WTC11 (cell line): Measurements from ENCODE around the gene XIRP1. TPM values are rescaled to one million over a fixed set of nuclear protein-coding genes. Genes with fewer than 3 reads are reported as not detected.

Experiments
- ATAC-seq: fragments of 200-7000 bp; cut with Tn5 transposase; 2 replicates; pipeline ENCODE4 v1.10.0; 2021; ENCODE audit warnings: mild to moderate bottlenecking, moderate library complexity
- CTCF ChIA-PET: fragments of 300-600 bp; sonication (Branson Sonifier 250); formaldehyde crosslinking; loops from one replicate; lab custom pipeline; 2021; ENCODE audit warnings: antibody characterized with exemption; lab: Charles Lee
- POLR2A ChIA-PET: fragments of 350-600 bp; sonication (Branson Sonifier 250); formaldehyde crosslinking; loops from one replicate; lab custom pipeline; 2021; ENCODE audit warnings: antibody characterized with exemption; lab: Charles Lee
- DNase-seq: peaks from one replicate; pipeline ENCODE4 v3.0.0; 2021; ENCODE audit warnings: low spot score
- H3K27ac Mint-ChIP-seq: 2 replicates; pipeline ENCODE4 v1.8.0; 2021; ENCODE audit warnings: mixed read lengths
- H3K27me3 Mint-ChIP-seq: 2 replicates; pipeline ENCODE4 v1.8.0; 2021; ENCODE audit warnings: low read depth, mild to moderate bottlenecking, moderate library complexity, mixed read lengths
- H3K36me3 Mint-ChIP-seq: 2 replicates; pipeline ENCODE4 v1.8.0; 2021; ENCODE audit warnings: mixed read lengths
- H3K4me1 Mint-ChIP-seq: 2 replicates; pipeline ENCODE4 v1.8.0; 2022; ENCODE audit warnings: mixed read lengths
- H3K4me3 Mint-ChIP-seq: 2 replicates; pipeline ENCODE4 v1.8.0; 2021; ENCODE audit warnings: mild to moderate bottlenecking, moderate library complexity, mixed read lengths
- H3K9me3 Mint-ChIP-seq: 2 replicates; pipeline ENCODE4 v1.8.0; 2021; ENCODE audit warnings: mixed read lengths
- CREM ChIP-seq: sonication (generic); formaldehyde crosslinking; IDR thresholded peaks from 2 replicates; pipeline ENCODE4 v1.8.1; 2022; ENCODE audit warnings: mild to moderate bottlenecking, missing genetic modification reagents, moderate library complexity
- ELF4 ChIP-seq: sonication (generic); formaldehyde crosslinking; IDR thresholded peaks from 2 replicates; pipeline ENCODE4 v1.8.1; 2022; ENCODE audit warnings: low read depth, mild to moderate bottlenecking, moderate library complexity, missing genetic modification reagents
- ESRRA ChIP-seq: sonication (generic); formaldehyde crosslinking; IDR thresholded peaks from 2 replicates; pipeline ENCODE4 v1.8.1; 2022; ENCODE audit warnings: mild to moderate bottlenecking, missing genetic modification reagents, borderline replicate concordance
- JAZF1 ChIP-seq: fragments of 250-450 bp; sonication (Bioruptor Pico); IDR thresholded peaks from 2 replicates; pipeline ENCODE4 v1.9.0; 2021; ENCODE audit warnings: moderate library complexity, mild to moderate bottlenecking, inconsistent platforms
- JUN ChIP-seq: sonication (generic); formaldehyde crosslinking; IDR thresholded peaks from 2 replicates; pipeline ENCODE4 v1.8.0; 2023; ENCODE audit warnings: mild to moderate bottlenecking, missing genetic modification reagents
- NR2C2 ChIP-seq: sonication (generic); formaldehyde crosslinking; IDR thresholded peaks from 2 replicates; pipeline ENCODE4 v1.8.0; 2022; ENCODE audit warnings: mild to moderate bottlenecking, missing genetic modification reagents
- OVOL2 ChIP-seq: fragments of 250-450 bp; sonication (Bioruptor Pico); IDR thresholded peaks from 2 replicates; pipeline ENCODE4 v1.9.0; 2021; ENCODE audit warnings: mild to moderate bottlenecking, borderline replicate concordance
- RORB ChIP-seq: fragments of 250-450 bp; sonication (Bioruptor Pico); IDR thresholded peaks from 2 replicates; pipeline ENCODE4 v1.9.0; 2021; ENCODE audit warnings: mild to moderate bottlenecking
- SP1 ChIP-seq: sonication (generic); formaldehyde crosslinking; conservative IDR thresholded peaks from 2 replicates; pipeline ENCODE4 v1.8.1; 2022; ENCODE audit warnings: missing genetic modification reagents
- ZNF138 ChIP-seq: sonication (generic); formaldehyde crosslinking; conservative IDR thresholded peaks from 2 replicates; pipeline ENCODE4 v1.8.1; 2022; ENCODE audit warnings: mild to moderate bottlenecking, moderate library complexity, missing genetic modification reagents
- ZNF219 ChIP-seq: sonication (generic); formaldehyde crosslinking; IDR thresholded peaks from 2 replicates; pipeline ENCODE4 v1.8.0; 2023; ENCODE audit warnings: missing genetic modification reagents, mild to moderate bottlenecking, borderline replicate concordance
- ZNF263 ChIP-seq: sonication (generic); formaldehyde crosslinking; IDR thresholded peaks from 2 replicates; pipeline ENCODE4 v1.8.1; 2022; ENCODE audit warnings: low read depth, mild to moderate bottlenecking, moderate library complexity, missing genetic modification reagents
- ZNF396 ChIP-seq: fragments of 250-450 bp; sonication (Bioruptor Pico); IDR thresholded peaks from 2 replicates; pipeline ENCODE4 v1.8.0; 2021; ENCODE audit warnings: mild to moderate bottlenecking, moderate library complexity, borderline replicate concordance
- ZNF671 ChIP-seq: fragments of 250-450 bp; sonication (Bioruptor Pico); IDR thresholded peaks from 2 replicates; pipeline ENCODE4 v1.8.0; 2021; ENCODE audit warnings: mild to moderate bottlenecking
- total RNA-seq: library from RNA; stranded (reverse); gene quantifications from 3 replicates; pipeline ENCODE4 v1.2.3, GENCODE V29; 2021
- TF ChIP-seq, protein P1 (sequence below): sonication (generic); formaldehyde crosslinking; conservative IDR thresholded peaks from 2 replicates; pipeline ENCODE4 v1.8.1; 2023; ENCODE audit warnings: mild to moderate bottlenecking, low read depth, missing genetic modification reagents, moderate library complexity
- TF ChIP-seq, protein P2 (sequence below): sonication (generic); formaldehyde crosslinking; IDR thresholded peaks from 2 replicates; pipeline ENCODE4 v1.8.0; 2022; ENCODE audit warnings: mild to moderate bottlenecking, missing genetic modification reagents
- TF ChIP-seq, protein P3 (sequence below): sonication (generic); formaldehyde crosslinking; IDR thresholded peaks from 2 replicates; pipeline ENCODE4 v1.8.0; 2023; ENCODE audit warnings: mild to moderate bottlenecking, missing genetic modification reagents
- TF ChIP-seq, protein P4 (sequence below): sonication (generic); formaldehyde crosslinking; IDR thresholded peaks from 2 replicates; pipeline ENCODE4 v1.8.0; 2022; ENCODE audit warnings: missing genetic modification reagents
- TF ChIP-seq, protein P5 (sequence below): fragments of 250-450 bp; sonication (Bioruptor Pico); IDR thresholded peaks from 2 replicates; pipeline ENCODE4 v1.9.0; 2021; ENCODE audit warnings: moderate library complexity, mild to moderate bottlenecking, inconsistent platforms, borderline replicate concordance
- TF ChIP-seq, protein P6 (sequence below): fragments of 250-450 bp; sonication (Bioruptor Pico); IDR thresholded peaks from 2 replicates; pipeline ENCODE4 v1.8.0; 2021; ENCODE audit warnings: mild to moderate bottlenecking

XIRP1 gene
- total RNA-seq, 1 experiment from 2014 or later = not detected

DNA sequence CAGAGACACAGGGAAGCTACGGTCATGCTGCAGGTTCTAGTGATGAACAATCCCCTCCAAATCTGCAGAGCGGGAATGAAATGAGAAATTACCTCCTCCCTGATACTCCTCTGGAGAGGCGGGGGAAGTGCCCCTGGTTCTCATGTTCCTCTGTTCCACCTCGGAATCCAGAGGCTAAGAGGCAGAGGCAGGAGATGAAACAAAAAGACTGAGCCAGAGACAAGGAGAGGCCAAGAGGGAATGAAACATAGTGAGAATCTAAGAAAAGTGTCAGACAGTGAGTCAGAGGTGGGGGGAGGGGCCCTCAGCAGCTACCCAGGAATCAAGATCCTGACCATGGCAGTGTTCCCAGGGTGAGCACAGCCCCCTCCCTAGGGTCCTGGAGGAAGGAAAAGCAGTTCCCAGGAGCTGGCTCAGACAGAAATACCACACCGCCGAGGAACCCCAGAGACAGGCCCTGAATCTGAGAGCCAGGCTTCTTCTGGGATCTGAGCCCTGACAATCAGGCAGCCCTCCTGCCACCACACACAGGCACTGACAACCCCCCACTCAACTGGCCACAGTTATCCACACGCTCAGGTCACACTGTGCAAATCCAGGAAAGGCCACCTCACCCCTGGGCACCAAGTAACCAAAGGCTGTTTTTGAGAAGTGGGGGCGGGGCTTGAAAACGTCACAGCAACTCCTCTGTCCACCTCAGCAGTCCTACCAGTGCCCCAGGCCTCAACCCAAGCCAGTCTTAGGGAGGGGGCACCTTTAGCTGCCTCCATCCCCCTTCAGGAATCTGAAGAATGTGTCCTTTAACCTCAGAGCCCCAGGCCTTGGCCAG is 41.4 kb downstream of the XIRP1 start:
- Mint-ChIP-seq H3K4me1 (peaks cover 81% of the 10 kb centered on the region), H3K27me3 (no peaks in the 10 kb centered on the region), H3K36me3 (peaks cover 4% of the 10 kb centered on the region), H3K4me3 (peak overlapping the region; percentile 88), H3K27ac (peak overlapping the region; percentile 98), H3K9me3 (no peaks in the 10 kb centered on the region)
- TF ChIP-seq ESRRA (CRISPR knock-in tag) (no peak), SP1 (CRISPR knock-in tag) (0 out of 2 replicates have a peak, but pooled peaks have one; percentile 38)
- ChIA-PET CTCF (interaction anchor here (0.8 to 2.5 kb wide), 4 partner anchors 18 to 500 kb away, joined by 3 to 12 read pairs (median 4); no protein-coding TSS in a partner anchor), POLR2A (interaction anchor here (1.2 kb wide), 1 partner anchor 43 kb away, joined by 4 read pairs; the partner anchor contains the start of gene TTC21A)
- DNase-seq (peak; percentile 71), ATAC-seq (peak; percentile 8)

DNA sequence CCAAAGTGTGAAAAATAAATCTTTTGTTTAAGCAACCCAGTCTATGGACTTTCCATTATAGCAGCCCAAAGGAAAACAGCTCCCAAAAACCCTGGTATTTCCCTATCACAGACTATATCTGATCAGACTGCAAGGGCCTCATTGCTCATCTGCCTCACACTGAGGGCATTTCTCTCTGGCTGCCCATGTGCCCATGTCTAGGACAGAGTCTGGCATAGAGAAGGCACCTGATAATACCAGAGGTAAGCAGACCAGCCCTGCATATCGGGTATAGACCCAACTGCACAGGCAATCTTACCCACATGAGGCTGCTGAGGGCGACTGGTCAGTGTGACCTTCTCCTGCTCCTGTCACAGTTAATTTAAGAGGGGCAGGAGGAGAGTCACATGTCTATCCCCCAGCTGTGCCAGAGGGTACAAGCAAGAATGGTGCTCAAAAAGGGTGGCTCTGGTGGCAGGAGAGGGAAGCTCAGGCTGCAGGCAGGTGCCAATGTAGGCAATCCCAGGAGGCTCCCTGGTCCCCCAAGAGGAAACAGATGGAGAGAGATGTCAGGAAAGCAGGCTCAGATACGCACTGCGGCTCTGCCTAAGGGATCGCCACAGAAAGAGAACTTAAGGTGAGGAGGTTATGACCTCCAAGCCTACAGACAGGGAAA is 42.1 kb downstream of the XIRP1 start:
- Mint-ChIP-seq H3K4me3 (peak overlapping the region; percentile 88), H3K4me1 (peaks cover 76% of the 10 kb centered on the region), H3K36me3 (peaks cover 9% of the 10 kb centered on the region), H3K27ac (peak overlapping the region; percentile 98), H3K27me3 (no peaks in the 10 kb centered on the region), H3K9me3 (no peaks in the 10 kb centered on the region)
- ChIA-PET POLR2A (interaction anchor here (1.2 kb wide), 1 partner anchor 42 kb away, joined by 4 read pairs; the partner anchor contains the start of gene TTC21A), CTCF (interaction anchor here (0.8 to 2.5 kb wide), 5 partner anchors 13 to 499 kb away, joined by 3 to 12 read pairs (median 4); no protein-coding TSS in a partner anchor)
- DNase-seq (no peak), ATAC-seq (no peak)
- TF ChIP-seq ZNF138 = no peak
- TF ChIP-seq, protein P1, sequence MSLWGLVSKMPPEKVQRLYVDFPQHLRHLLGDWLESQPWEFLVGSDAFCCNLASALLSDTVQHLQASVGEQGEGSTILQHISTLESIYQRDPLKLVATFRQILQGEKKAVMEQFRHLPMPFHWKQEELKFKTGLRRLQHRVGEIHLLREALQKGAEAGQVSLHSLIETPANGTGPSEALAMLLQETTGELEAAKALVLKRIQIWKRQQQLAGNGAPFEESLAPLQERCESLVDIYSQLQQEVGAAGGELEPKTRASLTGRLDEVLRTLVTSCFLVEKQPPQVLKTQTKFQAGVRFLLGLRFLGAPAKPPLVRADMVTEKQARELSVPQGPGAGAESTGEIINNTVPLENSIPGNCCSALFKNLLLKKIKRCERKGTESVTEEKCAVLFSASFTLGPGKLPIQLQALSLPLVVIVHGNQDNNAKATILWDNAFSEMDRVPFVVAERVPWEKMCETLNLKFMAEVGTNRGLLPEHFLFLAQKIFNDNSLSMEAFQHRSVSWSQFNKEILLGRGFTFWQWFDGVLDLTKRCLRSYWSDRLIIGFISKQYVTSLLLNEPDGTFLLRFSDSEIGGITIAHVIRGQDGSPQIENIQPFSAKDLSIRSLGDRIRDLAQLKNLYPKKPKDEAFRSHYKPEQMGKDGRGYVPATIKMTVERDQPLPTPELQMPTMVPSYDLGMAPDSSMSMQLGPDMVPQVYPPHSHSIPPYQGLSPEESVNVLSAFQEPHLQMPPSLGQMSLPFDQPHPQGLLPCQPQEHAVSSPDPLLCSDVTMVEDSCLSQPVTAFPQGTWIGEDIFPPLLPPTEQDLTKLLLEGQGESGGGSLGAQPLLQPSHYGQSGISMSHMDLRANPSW (CRISPR knock-in tag) = no peak
- no peak for TF ChIP-seq ZNF263
- no peak for TF ChIP-seq NR2C2 (CRISPR knock-in tag)
- TF ChIP-seq, protein P2, sequence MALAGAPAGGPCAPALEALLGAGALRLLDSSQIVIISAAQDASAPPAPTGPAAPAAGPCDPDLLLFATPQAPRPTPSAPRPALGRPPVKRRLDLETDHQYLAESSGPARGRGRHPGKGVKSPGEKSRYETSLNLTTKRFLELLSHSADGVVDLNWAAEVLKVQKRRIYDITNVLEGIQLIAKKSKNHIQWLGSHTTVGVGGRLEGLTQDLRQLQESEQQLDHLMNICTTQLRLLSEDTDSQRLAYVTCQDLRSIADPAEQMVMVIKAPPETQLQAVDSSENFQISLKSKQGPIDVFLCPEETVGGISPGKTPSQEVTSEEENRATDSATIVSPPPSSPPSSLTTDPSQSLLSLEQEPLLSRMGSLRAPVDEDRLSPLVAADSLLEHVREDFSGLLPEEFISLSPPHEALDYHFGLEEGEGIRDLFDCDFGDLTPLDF = no peak
- TF ChIP-seq CREM (CRISPR knock-in tag) = no peak
- TF ChIP-seq ZNF396 = no peak
- TF ChIP-seq ZNF219 (CRISPR knock-in tag) = no peak
- TF ChIP-seq, protein P3, sequence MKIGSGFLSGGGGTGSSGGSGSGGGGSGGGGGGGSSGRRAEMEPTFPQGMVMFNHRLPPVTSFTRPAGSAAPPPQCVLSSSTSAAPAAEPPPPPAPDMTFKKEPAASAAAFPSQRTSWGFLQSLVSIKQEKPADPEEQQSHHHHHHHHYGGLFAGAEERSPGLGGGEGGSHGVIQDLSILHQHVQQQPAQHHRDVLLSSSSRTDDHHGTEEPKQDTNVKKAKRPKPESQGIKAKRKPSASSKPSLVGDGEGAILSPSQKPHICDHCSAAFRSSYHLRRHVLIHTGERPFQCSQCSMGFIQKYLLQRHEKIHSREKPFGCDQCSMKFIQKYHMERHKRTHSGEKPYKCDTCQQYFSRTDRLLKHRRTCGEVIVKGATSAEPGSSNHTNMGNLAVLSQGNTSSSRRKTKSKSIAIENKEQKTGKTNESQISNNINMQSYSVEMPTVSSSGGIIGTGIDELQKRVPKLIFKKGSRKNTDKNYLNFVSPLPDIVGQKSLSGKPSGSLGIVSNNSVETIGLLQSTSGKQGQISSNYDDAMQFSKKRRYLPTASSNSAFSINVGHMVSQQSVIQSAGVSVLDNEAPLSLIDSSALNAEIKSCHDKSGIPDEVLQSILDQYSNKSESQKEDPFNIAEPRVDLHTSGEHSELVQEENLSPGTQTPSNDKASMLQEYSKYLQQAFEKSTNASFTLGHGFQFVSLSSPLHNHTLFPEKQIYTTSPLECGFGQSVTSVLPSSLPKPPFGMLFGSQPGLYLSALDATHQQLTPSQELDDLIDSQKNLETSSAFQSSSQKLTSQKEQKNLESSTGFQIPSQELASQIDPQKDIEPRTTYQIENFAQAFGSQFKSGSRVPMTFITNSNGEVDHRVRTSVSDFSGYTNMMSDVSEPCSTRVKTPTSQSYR (CRISPR knock-in tag) = no peak
- no peak for TF ChIP-seq OVOL2 (CRISPR knock-in tag)
- no peak for TF ChIP-seq ZNF671 (CRISPR knock-in tag)
- no peak for TF ChIP-seq JAZF1
- TF ChIP-seq JUN (CRISPR knock-in tag) = no peak
- TF ChIP-seq, protein P4, sequence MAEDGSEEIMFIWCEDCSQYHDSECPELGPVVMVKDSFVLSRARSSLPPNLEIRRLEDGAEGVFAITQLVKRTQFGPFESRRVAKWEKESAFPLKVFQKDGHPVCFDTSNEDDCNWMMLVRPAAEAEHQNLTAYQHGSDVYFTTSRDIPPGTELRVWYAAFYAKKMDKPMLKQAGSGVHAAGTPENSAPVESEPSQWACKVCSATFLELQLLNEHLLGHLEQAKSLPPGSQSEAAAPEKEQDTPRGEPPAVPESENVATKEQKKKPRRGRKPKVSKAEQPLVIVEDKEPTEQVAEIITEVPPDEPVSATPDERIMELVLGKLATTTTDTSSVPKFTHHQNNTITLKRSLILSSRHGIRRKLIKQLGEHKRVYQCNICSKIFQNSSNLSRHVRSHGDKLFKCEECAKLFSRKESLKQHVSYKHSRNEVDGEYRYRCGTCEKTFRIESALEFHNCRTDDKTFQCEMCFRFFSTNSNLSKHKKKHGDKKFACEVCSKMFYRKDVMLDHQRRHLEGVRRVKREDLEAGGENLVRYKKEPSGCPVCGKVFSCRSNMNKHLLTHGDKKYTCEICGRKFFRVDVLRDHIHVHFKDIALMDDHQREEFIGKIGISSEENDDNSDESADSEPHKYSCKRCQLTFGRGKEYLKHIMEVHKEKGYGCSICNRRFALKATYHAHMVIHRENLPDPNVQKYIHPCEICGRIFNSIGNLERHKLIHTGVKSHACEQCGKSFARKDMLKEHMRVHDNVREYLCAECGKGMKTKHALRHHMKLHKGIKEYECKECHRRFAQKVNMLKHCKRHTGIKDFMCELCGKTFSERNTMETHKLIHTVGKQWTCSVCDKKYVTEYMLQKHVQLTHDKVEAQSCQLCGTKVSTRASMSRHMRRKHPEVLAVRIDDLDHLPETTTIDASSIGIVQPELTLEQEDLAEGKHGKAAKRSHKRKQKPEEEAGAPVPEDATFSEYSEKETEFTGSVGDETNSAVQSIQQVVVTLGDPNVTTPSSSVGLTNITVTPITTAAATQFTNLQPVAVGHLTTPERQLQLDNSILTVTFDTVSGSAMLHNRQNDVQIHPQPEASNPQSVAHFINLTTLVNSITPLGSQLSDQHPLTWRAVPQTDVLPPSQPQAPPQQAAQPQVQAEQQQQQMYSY = no peak
- TF ChIP-seq ELF4 (CRISPR knock-in tag) = no peak
- TF ChIP-seq, protein P5, sequence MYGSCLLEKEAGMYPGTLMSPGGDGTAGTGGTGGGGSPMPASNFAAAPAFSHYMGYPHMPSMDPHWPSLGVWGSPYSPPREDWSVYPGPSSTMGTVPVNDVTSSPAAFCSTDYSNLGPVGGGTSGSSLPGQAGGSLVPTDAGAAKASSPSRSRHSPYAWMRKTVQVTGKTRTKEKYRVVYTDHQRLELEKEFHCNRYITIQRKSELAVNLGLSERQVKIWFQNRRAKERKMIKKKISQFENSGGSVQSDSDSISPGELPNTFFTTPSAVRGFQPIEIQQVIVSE (CRISPR knock-in tag) = no peak
- no peak for TF ChIP-seq RORB (CRISPR knock-in tag)
- TF ChIP-seq, protein P6, sequence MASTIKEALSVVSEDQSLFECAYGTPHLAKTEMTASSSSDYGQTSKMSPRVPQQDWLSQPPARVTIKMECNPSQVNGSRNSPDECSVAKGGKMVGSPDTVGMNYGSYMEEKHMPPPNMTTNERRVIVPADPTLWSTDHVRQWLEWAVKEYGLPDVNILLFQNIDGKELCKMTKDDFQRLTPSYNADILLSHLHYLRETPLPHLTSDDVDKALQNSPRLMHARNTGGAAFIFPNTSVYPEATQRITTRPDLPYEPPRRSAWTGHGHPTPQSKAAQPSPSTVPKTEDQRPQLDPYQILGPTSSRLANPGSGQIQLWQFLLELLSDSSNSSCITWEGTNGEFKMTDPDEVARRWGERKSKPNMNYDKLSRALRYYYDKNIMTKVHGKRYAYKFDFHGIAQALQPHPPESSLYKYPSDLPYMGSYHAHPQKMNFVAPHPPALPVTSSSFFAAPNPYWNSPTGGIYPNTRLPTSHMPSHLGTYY (CRISPR knock-in tag) = no peak
